ENCODE data around the gene ZNF175. TPM values are rescaled to one million over a fixed set of nuclear protein-coding genes. Genes with fewer than 3 reads are reported as not detected.

ZNF175 gene
- total RNA-seq = 1 to 10 TPM; 4.3 to 9.0 TPM

DNA sequence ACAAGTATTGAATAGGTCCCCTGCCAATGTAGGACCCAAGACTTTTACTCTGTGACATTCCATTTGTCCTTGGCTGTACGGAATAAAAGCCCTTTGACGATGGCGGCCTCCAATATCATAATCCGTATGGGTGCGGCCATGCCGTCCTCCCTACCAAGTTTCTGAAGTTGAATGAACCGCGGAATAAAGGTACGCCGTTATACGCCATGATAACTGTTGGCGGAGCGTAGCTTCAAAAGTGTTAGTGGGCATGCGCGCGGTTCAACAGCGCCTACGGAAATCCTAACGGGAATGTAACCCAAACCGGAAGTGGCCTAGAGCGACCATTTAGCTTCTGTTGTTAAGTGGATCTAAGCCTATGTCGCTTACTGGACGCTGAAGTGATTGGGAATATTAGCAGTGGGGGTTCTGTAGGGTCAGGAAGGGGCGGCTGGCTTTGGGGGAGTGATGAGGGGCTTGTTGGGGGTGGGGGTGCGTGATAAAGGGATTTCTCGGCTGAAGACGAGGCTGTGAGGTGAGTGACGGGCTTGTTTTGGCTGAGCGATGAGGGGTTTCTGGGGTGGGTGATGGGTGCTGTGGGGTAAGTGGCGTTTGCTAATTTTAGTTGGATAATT, at the start of gene ZNF175:
TSS of gene ZNF175 (plus strand) at position 322 of the 614 bp plus-strand sequence. CDS start 2,047 bp downstream, outside the sequence.
- WGBS = under 1% methylated on average over 30 of the region's 30 CpGs
- Histone ChIP-seq H3K36me3 (no peaks in the 10 kb centered on the region), H3K4me1 (replicated peaks) (no peaks in the 10 kb centered on the region), H3K4me3 (peak within 1 kb of the TSS; percentile 43 to 65), H3K9me3 (no peaks in the 10 kb centered on the region), H3K27me3 (replicated peaks; ENCODE audit: insufficient read depth) (no peaks in the 10 kb centered on the region), H3K27ac (peak within 1 kb of the TSS; percentile 13 to 33)
- peak; percentile 94 for DNase-seq (ENCODE audit: low spot score)
- intact Hi-C loops (cut with DNase I) = loop anchor here (2.0 to 5.0 kb wide), 2 partner anchors 24 to 234 kb away; no protein-coding TSS in a partner anchor
- TF ChIP-seq POLR2AphosphoS5 (IDR thresholded peaks at IDR 0.05) (peak; percentile 99), POLR2A (IDR thresholded peaks at IDR 0.05) (peak; percentile 40), CTCF (IDR thresholded peaks at IDR 0.05) (no peak)

GRCh38 chr19:51521357-51521756, 49.7 kb upstream of the ZNF175 start:
- WGBS = 86% methylated on average over 2 of the region's 2 CpGs
- Histone ChIP-seq H3K27ac (no peak overlapping the region), H3K4me1 (replicated peaks) (no peaks in the 10 kb centered on the region), H3K27me3 (replicated peaks; ENCODE audit: insufficient read depth) (no peaks in the 10 kb centered on the region), H3K36me3 (no peaks in the 10 kb centered on the region), H3K4me3 (no peak overlapping the region), H3K9me3 (no peaks in the 10 kb centered on the region)
- intact Hi-C loops (cut with DNase I) = no loop called here
- TF ChIP-seq POLR2AphosphoS5 (IDR thresholded peaks at IDR 0.05) (no peak), CTCF (IDR thresholded peaks at IDR 0.05) (no peak)
- no peak for DNase-seq (ENCODE audit: low spot score)

DNA sequence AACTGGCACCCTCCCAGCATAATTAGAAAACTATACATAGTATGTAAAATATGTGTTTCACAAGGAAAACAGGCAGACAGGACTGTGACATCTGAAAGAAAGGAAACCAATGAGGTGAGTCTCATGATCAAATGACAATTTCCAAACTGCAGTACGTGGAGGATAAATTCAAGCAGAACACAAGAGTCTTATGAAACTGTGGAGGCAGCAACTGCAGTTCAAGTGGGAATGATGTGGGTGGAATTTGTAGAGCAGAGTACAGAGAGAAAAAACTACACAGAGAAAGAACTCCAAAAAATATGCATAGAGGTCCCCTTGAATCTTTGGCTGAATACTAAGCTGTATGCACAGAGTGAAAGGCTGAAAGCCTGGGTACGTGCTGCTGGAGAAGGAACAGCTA, 49.3 kb upstream of the ZNF175 start:
- TF ChIP-seq POLR2A (IDR thresholded peaks at IDR 0.05) = no peak
- TF ChIP-seq CTCF (IDR thresholded peaks at IDR 0.05) = no peak
- no peak for TF ChIP-seq POLR2AphosphoS5 (IDR thresholded peaks at IDR 0.05)
- H3K4me3 ChIP-seq = no peak overlapping the region
- no peak for DNase-seq (ENCODE audit: low spot score)
- 57% methylated on average over 2 of the region's 2 CpGs for WGBS
- no peaks in the 10 kb centered on the region for H3K9me3 ChIP-seq
- no peaks in the 10 kb centered on the region for H3K36me3 ChIP-seq
- no peak overlapping the region for H3K27ac ChIP-seq
- intact Hi-C loops (cut with DNase I) = no loop called here
- H3K27me3 ChIP-seq (replicated peaks; ENCODE audit: insufficient read depth) = no peaks in the 10 kb centered on the region
- H3K4me1 ChIP-seq (replicated peaks) = no peaks in the 10 kb centered on the region

GRCh38 chr19:51524666-51525264, 46.3 kb upstream of the ZNF175 start:
- intact Hi-C loops (cut with DNase I) = no loop called here
- no peaks in the 10 kb centered on the region for H3K36me3 ChIP-seq
- no peak overlapping the region for H3K27ac ChIP-seq
- no peak for DNase-seq (ENCODE audit: low spot score)
- 67% methylated on average over 8 of the region's 8 CpGs for WGBS
- no peaks in the 10 kb centered on the region for H3K9me3 ChIP-seq
- no peaks in the 10 kb centered on the region for H3K27me3 ChIP-seq (replicated peaks; ENCODE audit: insufficient read depth)
- H3K4me3 ChIP-seq = no peak overlapping the region
- H3K4me1 ChIP-seq (replicated peaks) = no peaks in the 10 kb centered on the region
- TF ChIP-seq CTCF (IDR thresholded peaks at IDR 0.05) (no peak), POLR2A (IDR thresholded peaks at IDR 0.05) (no peak), POLR2AphosphoS5 (IDR thresholded peaks at IDR 0.05) (no peak)

DNA sequence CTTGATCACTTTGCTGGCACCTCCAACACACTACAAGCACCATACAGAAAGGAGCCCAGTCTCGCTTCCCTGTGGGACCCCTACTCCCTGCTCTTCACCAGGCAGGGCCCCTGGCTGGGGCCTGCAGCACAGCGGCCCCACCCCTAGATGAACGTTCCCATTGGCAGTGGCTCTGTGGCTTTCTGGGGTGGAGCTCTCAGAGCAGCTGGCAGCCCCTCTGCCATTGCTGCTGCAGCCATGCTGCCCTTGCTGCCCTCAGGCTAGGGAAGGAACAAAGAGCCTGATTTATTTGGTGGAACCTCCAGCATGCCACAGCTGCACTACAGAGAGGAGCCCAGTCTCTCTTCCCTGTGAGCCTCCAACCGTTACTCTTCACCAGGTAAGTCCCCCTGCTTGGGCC, 45.4 kb upstream of the ZNF175 start:
- TF ChIP-seq CTCF (IDR thresholded peaks at IDR 0.05) = no peak
- TF ChIP-seq POLR2A (IDR thresholded peaks at IDR 0.05) = no peak
- TF ChIP-seq POLR2AphosphoS5 (IDR thresholded peaks at IDR 0.05) = no peak
- intact Hi-C loops (cut with DNase I) = no loop called here
- WGBS = 22% methylated on average over 4 of the region's 4 CpGs
- peaks cover 4% of the 10 kb centered on the region for H3K27me3 ChIP-seq (replicated peaks; ENCODE audit: insufficient read depth)
- no peak for DNase-seq (ENCODE audit: low spot score)
- no peaks in the 10 kb centered on the region for H3K36me3 ChIP-seq
- H3K27ac ChIP-seq = no peak overlapping the region
- H3K9me3 ChIP-seq = no peaks in the 10 kb centered on the region
- H3K4me3 ChIP-seq = no peak overlapping the region
- H3K4me1 ChIP-seq (replicated peaks) = no peaks in the 10 kb centered on the region

Measured in prostate gland (tissue), 2 donors.